ENCODE data around the gene FAM163A. TPM values are rescaled to one million over a fixed set of nuclear protein-coding genes. Genes with fewer than 3 reads are reported as not detected.

Gene FAM163A
- not detected in 2 replicates for total RNA-seq

DNA sequence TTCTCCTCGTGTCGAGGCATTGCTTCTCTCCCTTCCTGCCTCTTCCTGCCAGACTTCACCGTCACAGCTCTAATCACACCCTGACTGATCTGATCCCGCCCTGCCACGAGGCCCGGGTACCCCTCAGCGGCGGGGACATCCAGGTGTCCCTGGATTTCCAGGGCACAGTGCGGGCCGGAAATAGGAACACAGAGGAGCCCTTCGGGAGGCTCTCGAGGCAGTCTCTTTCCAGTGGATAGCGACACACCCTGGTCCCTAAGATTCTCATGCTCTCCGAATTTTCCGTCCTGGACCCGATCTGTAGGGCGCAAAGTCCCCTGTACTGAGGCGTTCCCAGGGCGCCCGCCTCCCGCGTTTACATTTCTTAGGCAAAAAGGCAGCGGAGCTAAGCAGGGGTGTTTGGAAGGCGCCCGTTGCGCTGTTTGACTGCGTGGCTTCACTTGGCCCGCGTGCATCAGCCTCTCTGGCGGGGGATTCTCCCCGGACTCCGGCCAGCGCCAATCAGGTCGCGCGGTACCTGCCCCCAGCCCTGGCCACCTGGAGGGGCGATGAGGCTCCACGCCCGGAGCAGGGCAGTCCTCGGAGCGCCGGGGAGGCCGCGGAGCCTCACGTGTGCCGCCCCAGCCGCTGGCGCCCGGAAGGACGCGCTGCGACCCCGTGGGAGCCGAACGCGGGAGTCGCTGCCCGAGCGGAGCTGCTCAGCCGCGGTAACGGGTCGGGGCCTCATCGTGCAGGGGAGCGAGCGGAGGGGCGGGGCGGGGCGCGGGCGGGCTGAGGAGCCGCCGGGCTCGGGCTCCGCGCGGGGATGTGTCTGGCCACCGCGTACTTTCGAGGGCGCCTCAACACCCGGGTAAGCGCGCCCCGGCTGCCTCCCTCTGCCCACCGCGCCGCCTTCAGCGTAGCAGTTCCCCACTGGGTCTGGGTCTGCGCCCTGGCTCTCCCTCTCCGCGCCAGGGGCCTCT lies at the start of gene FAM163A:
Gene FAM163A (plus strand): TSS at position 575 of the 962 bp plus-strand sequence. CDS start 69,807 bp downstream, outside the sequence.

Other genes with a start within 250 kb of the FAM163A start
- not detected in 2 replicates for gene NPHS2, start 167.3 kb upstream of the FAM163A start, total RNA-seq
- not detected in 2 replicates for gene TDRD5, start 151.5 kb upstream of the FAM163A start, total RNA-seq
- 131 and 133 TPM in 2 replicates for gene TOR1AIP2, start 134.5 kb downstream of the FAM163A start, total RNA-seq
- 79.7 and 88.8 TPM in 2 replicates for gene TOR1AIP1, start 139.0 kb downstream of the FAM163A start, total RNA-seq
- gene CEP350, start 211.5 kb downstream of the FAM163A start, total RNA-seq = 67.2 and 88.3 TPM in 2 replicates

All from hair follicle dermal papilla cell (primary cell).